GM12874 (cell line): ENCODE measurements around the gene IQCH.

Source experiments
- CTCF ChIP-seq: IDR thresholded peaks from 2 replicates; pipeline ENCODE4 v1.5.1; 2011; ENCODE audit warnings: low read depth, mild to moderate bottlenecking, control low read depth, low read length, moderate library complexity; ENCODE audit not compliant: insufficient read depth

IQCH gene

GRCh38 chr15:67254238-67255175, at the start of gene IQCH, which contains the start of gene AAGAB:
TSS of gene IQCH (plus strand) at chr15:67254786. CDS start at chr15:67254897, 111 bp downstream.
TSS of gene AAGAB (minus strand) at chr15:67254661. CDS start at chr15:67254631, 30 bp downstream.
- TF ChIP-seq CTCF: no peak

- TF ChIP-seq CTCF: no peak
These were observed 46.9 kb upstream of the IQCH start for GRCh38 chr15:67207555-67208207.

- TF ChIP-seq CTCF: no peak
These were observed 46.2 kb upstream of the IQCH start for GRCh38 chr15:67208396-67208795.

GRCh38 chr15:67210555-67211168, 43.9 kb upstream of the IQCH start:
- TF ChIP-seq CTCF: no peak

- no peak for TF ChIP-seq CTCF
These were observed 41.8 kb upstream of the IQCH start for GRCh38 chr15:67212684-67213367.

GRCh38 chr15:67215102-67215501, 39.5 kb upstream of the IQCH start:
- TF ChIP-seq CTCF: no peak

- TF ChIP-seq CTCF: no peak
These were observed 37.7 kb upstream of the IQCH start for GRCh38 chr15:67216859-67217258.
